ENCODE data around the gene GAB3. TPM values are rescaled to one million over a fixed set of nuclear protein-coding genes. Genes with fewer than 3 reads are reported as not detected.

Gene GAB3
- total and polyA plus RNA-seq, 2 donors (not counting 1 experiment from before 2014, with no cell fraction given), result 2.8 to 4.1 TPM

- no peak for TF ChIP-seq EZH2 (IDR thresholded peaks at IDR 0.05; ENCODE audit: low read length, missing control alignments)
- TF ChIP-seq CTCF (conservative IDR thresholded peaks at IDR 0.05 in 1 of 2, IDR thresholded peaks at IDR 0.05 in 1 of 2; ENCODE audit: low read depth in 1 of 2, low read length in 2 of 2), result no peak
- H2AFZ ChIP-seq (ENCODE audit: low read length), result no peak overlapping the region
- no peak overlapping the region for H3K4me3 ChIP-seq (replicated peaks in 1 of 4; ENCODE audit: control extremely low read depth in 1 of 4, insufficient read depth in 1 of 4, low read depth in 3 of 4, low read length in 4 of 4)
- H3K9ac ChIP-seq (ENCODE audit: insufficient read depth, low read length), result no peak overlapping the region
- H3K4me2 ChIP-seq (ENCODE audit: extremely low read depth, insufficient read depth, low read length), result no peak overlapping the region
- H3K27me3 ChIP-seq (ENCODE audit: control insufficient read depth, insufficient read depth, low read length), result no peaks in the 10 kb centered on the region
- no peaks in the 10 kb centered on the region for H3K79me2 ChIP-seq (ENCODE audit: control insufficient read depth, insufficient read depth, low read length)
- no peak for DNase-seq (ENCODE audit: low read depth in 2 of 2)
- H3K9me3 ChIP-seq (ENCODE audit: control insufficient read depth, insufficient read depth, low read depth, low read length), result no peaks in the 10 kb centered on the region
- H3K36me3 ChIP-seq (ENCODE audit: control insufficient read depth, insufficient read depth, low read length), result no peaks in the 10 kb centered on the region
- no peaks in the 10 kb centered on the region for H4K20me1 ChIP-seq (ENCODE audit: control insufficient read depth, extremely low read depth, insufficient read depth, low read length)
- peak overlapping the region; percentile 10 for H3K27ac ChIP-seq (ENCODE audit: insufficient read depth, low read length)
- peaks cover 20% of the 10 kb centered on the region for H3K4me1 ChIP-seq (ENCODE audit: control insufficient read depth, extremely low read depth, insufficient read depth, low read length)
Observed at GRCh38 chrX:154737136-154737535, 13.7 kb downstream of the GAB3 start.

GRCh38 chrX:154735695-154736393 lies 15.0 kb downstream of the GAB3 start:
- no peaks in the 10 kb centered on the region for H4K20me1 ChIP-seq (ENCODE audit: control insufficient read depth, extremely low read depth, insufficient read depth, low read length)
- H3K79me2 ChIP-seq (ENCODE audit: control insufficient read depth, insufficient read depth, low read length), result no peaks in the 10 kb centered on the region
- H3K27ac ChIP-seq (ENCODE audit: insufficient read depth, low read length), result peak overlapping the region; percentile 86
- no peaks in the 10 kb centered on the region for H3K9me3 ChIP-seq (ENCODE audit: control insufficient read depth, insufficient read depth, low read depth, low read length)
- no peak overlapping the region for H3K9ac ChIP-seq (ENCODE audit: insufficient read depth, low read length)
- TF ChIP-seq CTCF (conservative IDR thresholded peaks at IDR 0.05 in 1 of 2, IDR thresholded peaks at IDR 0.05 in 1 of 2; ENCODE audit: low read depth in 1 of 2, low read length in 2 of 2), result no peak
- no peak for TF ChIP-seq EZH2 (IDR thresholded peaks at IDR 0.05; ENCODE audit: low read length, missing control alignments)
- H3K27me3 ChIP-seq (ENCODE audit: control insufficient read depth, insufficient read depth, low read length), result no peaks in the 10 kb centered on the region
- DNase-seq (ENCODE audit: low read depth in 2 of 2), result peak; percentile 92 to 93
- peak overlapping the region; percentile 15 for H3K4me2 ChIP-seq (ENCODE audit: extremely low read depth, insufficient read depth, low read length)
- no peaks in the 10 kb centered on the region for H3K36me3 ChIP-seq (ENCODE audit: control insufficient read depth, insufficient read depth, low read length)
- H2AFZ ChIP-seq (ENCODE audit: low read length), result no peak overlapping the region
- H3K4me3 ChIP-seq (replicated peaks in 1 of 4; ENCODE audit: control extremely low read depth in 1 of 4, insufficient read depth in 1 of 4, low read depth in 3 of 4, low read length in 4 of 4), result no peak overlapping the region
- H3K4me1 ChIP-seq (ENCODE audit: control insufficient read depth, extremely low read depth, insufficient read depth, low read length), result peaks cover 21% of the 10 kb centered on the region

- TF ChIP-seq EZH2 (IDR thresholded peaks at IDR 0.05; ENCODE audit: low read length, missing control alignments) (no peak), CTCF (conservative IDR thresholded peaks at IDR 0.05 in 1 of 2, IDR thresholded peaks at IDR 0.05 in 1 of 2; ENCODE audit: low read depth in 1 of 2, low read length in 2 of 2) (no peak)
- Histone ChIP-seq H3K27ac (ENCODE audit: insufficient read depth, low read length) (peak overlapping the region; percentile 86), H3K9me3 (ENCODE audit: control insufficient read depth, insufficient read depth, low read depth, low read length) (no peaks in the 10 kb centered on the region), H3K4me1 (ENCODE audit: control insufficient read depth, extremely low read depth, insufficient read depth, low read length) (peaks cover 30% of the 10 kb centered on the region), H3K36me3 (ENCODE audit: control insufficient read depth, insufficient read depth, low read length) (no peaks in the 10 kb centered on the region), H3K9ac (ENCODE audit: insufficient read depth, low read length) (peak overlapping the region; percentile 13), H3K4me3 (replicated peaks in 1 of 4; ENCODE audit: control extremely low read depth in 1 of 4, insufficient read depth in 1 of 4, low read depth in 3 of 4, low read length in 4 of 4) (peak overlapping the region in 1 of 4 experiments; percentile 10), H2AFZ (ENCODE audit: low read length) (peak overlapping the region; percentile 30), H3K27me3 (ENCODE audit: control insufficient read depth, insufficient read depth, low read length) (no peaks in the 10 kb centered on the region), H4K20me1 (ENCODE audit: control insufficient read depth, extremely low read depth, insufficient read depth, low read length) (no peaks in the 10 kb centered on the region), H3K79me2 (ENCODE audit: control insufficient read depth, insufficient read depth, low read length) (no peaks in the 10 kb centered on the region), H3K4me2 (ENCODE audit: extremely low read depth, insufficient read depth, low read length) (peak overlapping the region; percentile 71)
- peak; percentile 77 to 83 for DNase-seq (ENCODE audit: low read depth in 2 of 2)
Observed at GRCh38 chrX:154734061-154734781, 16.7 kb downstream of the GAB3 start.

All from fibroblast of lung (primary cell).